Measurements from ENCODE around the gene LYPD6B. TPM values are rescaled to one million over a fixed set of nuclear protein-coding genes. Genes with fewer than 3 reads are reported as not detected.

LYPD6B gene
- polyA plus RNA-seq, 3 donors: not detected

DNA sequence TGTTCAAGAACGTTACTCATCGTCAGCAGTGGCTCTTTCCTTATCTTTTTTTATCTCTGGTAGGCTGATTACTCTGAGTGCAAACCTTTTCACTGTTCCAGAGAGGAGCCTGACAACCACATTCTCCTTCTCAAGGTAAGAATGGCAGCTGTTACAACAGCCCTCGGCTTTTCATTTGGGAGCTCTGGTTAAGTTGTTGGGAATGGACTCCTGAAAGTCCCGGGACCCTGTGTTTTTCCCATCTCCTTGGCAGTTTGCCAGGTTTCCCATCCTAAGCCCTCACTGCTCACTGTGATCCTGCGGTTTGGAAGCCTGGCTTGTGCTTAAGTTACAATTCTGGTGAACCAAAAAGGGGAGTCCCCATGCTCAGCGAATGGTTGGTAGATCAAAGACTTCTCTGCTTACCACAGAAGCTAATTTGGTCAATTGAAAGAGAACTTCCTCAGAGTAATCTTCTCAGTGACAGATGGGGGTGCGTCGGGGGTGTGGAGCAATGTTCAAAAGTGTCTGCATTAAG is 122.3 kb downstream of the LYPD6B start:
- Mint-ChIP-seq H3K4me1 (peaks cover 31% of the 10 kb centered on the region), H3K27me3 (ENCODE audit: low read depth in 3 of 3) (peaks cover 1 to 14% (median 5%) of the 10 kb centered on the region in 3 donors), H3K36me3 (no peaks in the 10 kb centered on the region), H3K27ac (peak overlapping the region in 5 of 7 donors; percentile 16 to 87 (median 79)), H3K4me3 (peak overlapping the region in 1 of 2 donors; percentile 61), H3K9me3 (peaks cover 0 to 3% (median 0%) of the 10 kb centered on the region in 7 donors)
- TF ChIP-seq, protein P1, sequence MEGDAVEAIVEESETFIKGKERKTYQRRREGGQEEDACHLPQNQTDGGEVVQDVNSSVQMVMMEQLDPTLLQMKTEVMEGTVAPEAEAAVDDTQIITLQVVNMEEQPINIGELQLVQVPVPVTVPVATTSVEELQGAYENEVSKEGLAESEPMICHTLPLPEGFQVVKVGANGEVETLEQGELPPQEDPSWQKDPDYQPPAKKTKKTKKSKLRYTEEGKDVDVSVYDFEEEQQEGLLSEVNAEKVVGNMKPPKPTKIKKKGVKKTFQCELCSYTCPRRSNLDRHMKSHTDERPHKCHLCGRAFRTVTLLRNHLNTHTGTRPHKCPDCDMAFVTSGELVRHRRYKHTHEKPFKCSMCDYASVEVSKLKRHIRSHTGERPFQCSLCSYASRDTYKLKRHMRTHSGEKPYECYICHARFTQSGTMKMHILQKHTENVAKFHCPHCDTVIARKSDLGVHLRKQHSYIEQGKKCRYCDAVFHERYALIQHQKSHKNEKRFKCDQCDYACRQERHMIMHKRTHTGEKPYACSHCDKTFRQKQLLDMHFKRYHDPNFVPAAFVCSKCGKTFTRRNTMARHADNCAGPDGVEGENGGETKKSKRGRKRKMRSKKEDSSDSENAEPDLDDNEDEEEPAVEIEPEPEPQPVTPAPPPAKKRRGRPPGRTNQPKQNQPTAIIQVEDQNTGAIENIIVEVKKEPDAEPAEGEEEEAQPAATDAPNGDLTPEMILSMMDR (IDR thresholded peaks at IDR 0.05): no peak
- no peak overlapping the region for H3K9ac ChIP-seq (ENCODE audit: insufficient read depth, low read length, poor library complexity, severe bottlenecking)
- H3K4me2 ChIP-seq (replicated peaks; ENCODE audit: extremely low read depth, low read length, poor library complexity, severe bottlenecking): peak overlapping the region; percentile 38
- H3K4me3 ChIP-seq (replicated peaks in 1 of 3; ENCODE audit: low read depth in 2 of 3, low read length in 3 of 3): peak overlapping the region in 1 of 3 experiments; percentile 31
- peaks cover 23 to 26% of the 10 kb centered on the region in 2 donors for H3K4me1 ChIP-seq (ENCODE audit: control insufficient read depth in 1 of 2, insufficient read depth in 2 of 2, low read length in 2 of 2)
- H3K27me3 ChIP-seq (ENCODE audit: control insufficient read depth in 2 of 2, insufficient read depth in 2 of 2, low read length in 2 of 2): peaks cover 0 to 5% of the 10 kb centered on the region in 2 donors
- no peaks in the 10 kb centered on the region for H4K20me1 ChIP-seq (ENCODE audit: insufficient read depth, low read length)
- DNase-seq: peak; percentile 34 to 37 (median 35)
- no peak overlapping the region for H2AFZ ChIP-seq (ENCODE audit: insufficient read depth, low read depth, low read length, poor library complexity, severe bottlenecking)
- H3K36me3 ChIP-seq (replicated peaks in 1 of 2; ENCODE audit: control insufficient read depth in 1 of 2, insufficient read depth in 2 of 2, low read length in 2 of 2): no peaks in the 10 kb centered on the region
- H3K27ac ChIP-seq (ENCODE audit: low read depth in 1 of 2, low read length in 2 of 2): no peak overlapping the region
- intact Hi-C loops (cut with micrococcal nuclease): loop anchor here in 1 of 2 donors (10.0 kb wide), 1 partner anchor 76 kb away; no protein-coding TSS in a partner anchor
- 24% methylated on average over 4 of the region's 8 CpGs for WGBS (ENCODE audit: insufficient coverage)
- peaks cover 0 to 4% of the 10 kb centered on the region in 2 donors for H3K9me3 ChIP-seq (replicated peaks in 1 of 2; ENCODE audit: control insufficient read depth in 1 of 2, insufficient read depth in 1 of 2, low read length in 2 of 2)
- no peaks in the 10 kb centered on the region for H3K79me2 ChIP-seq (ENCODE audit: insufficient read depth, low read length)

- Mint-ChIP-seq H3K36me3 (no peaks in the 10 kb centered on the region), H3K27me3 (ENCODE audit: low read depth in 3 of 3) (peaks cover 2 to 17% (median 4%) of the 10 kb centered on the region in 3 donors), H3K4me1 (peaks cover 27% of the 10 kb centered on the region), H3K9me3 (peaks cover 0 to 3% (median 0%) of the 10 kb centered on the region in 7 donors), H3K27ac (peak overlapping the region; percentile 16 to 87 (median 79)), H3K4me3 (peak overlapping the region in 1 of 2 donors; percentile 61)
- peaks cover 23 to 24% of the 10 kb centered on the region in 2 donors for H3K4me1 ChIP-seq (ENCODE audit: control insufficient read depth in 1 of 2, insufficient read depth in 2 of 2, low read length in 2 of 2)
- H3K4me2 ChIP-seq (replicated peaks; ENCODE audit: extremely low read depth, low read length, poor library complexity, severe bottlenecking): peak overlapping the region; percentile 38
- peak overlapping the region in 1 of 2 donors; percentile 35 for H3K27ac ChIP-seq (ENCODE audit: low read depth in 1 of 2, low read length in 2 of 2)
- H3K9me3 ChIP-seq (replicated peaks in 1 of 2; ENCODE audit: control insufficient read depth in 1 of 2, insufficient read depth in 1 of 2, low read length in 2 of 2): peaks cover 0 to 4% of the 10 kb centered on the region in 2 donors
- TF ChIP-seq, protein P1 (IDR thresholded peaks at IDR 0.05): no peak
- no peak overlapping the region for H3K9ac ChIP-seq (ENCODE audit: insufficient read depth, low read length, poor library complexity, severe bottlenecking)
- no peaks in the 10 kb centered on the region for H3K36me3 ChIP-seq (replicated peaks in 1 of 2; ENCODE audit: control insufficient read depth in 1 of 2, insufficient read depth in 2 of 2, low read length in 2 of 2)
- peak overlapping the region in 1 of 3 experiments; percentile 31 for H3K4me3 ChIP-seq (replicated peaks in 1 of 3; ENCODE audit: low read depth in 2 of 3, low read length in 3 of 3)
- no peak overlapping the region for H2AFZ ChIP-seq (ENCODE audit: insufficient read depth, low read depth, low read length, poor library complexity, severe bottlenecking)
- H3K79me2 ChIP-seq (ENCODE audit: insufficient read depth, low read length): no peaks in the 10 kb centered on the region
- peaks cover 0 to 5% of the 10 kb centered on the region in 2 donors for H3K27me3 ChIP-seq (ENCODE audit: control insufficient read depth in 2 of 2, insufficient read depth in 2 of 2, low read length in 2 of 2)
- intact Hi-C loops (cut with micrococcal nuclease): loop anchor here in 1 of 2 donors (10.0 kb wide), 1 partner anchor 77 kb away; no protein-coding TSS in a partner anchor
- H4K20me1 ChIP-seq (ENCODE audit: insufficient read depth, low read length): no peaks in the 10 kb centered on the region
- DNase-seq: peak; percentile 33 to 57 (median 43)
- 0% methylated on average over 1 of the region's 5 CpGs for WGBS (ENCODE audit: insufficient coverage)
Observed at GRCh38 chr2:149161481-149162225, 123.2 kb downstream of the LYPD6B start.
